ENCODE data around the gene RRP12. TPM values are rescaled to one million over a fixed set of nuclear protein-coding genes. Genes with fewer than 3 reads are reported as not detected.

RRP12 gene
- total RNA-seq, 6 experiments from 2014 or later, result 6.7 to 23.2 (median 10.2) TPM

GRCh38 chr10:97367126-97367649 is 34.0 kb downstream of the RRP12 start:
- Histone ChIP-seq H3K4me3 (no peak overlapping the region), H3K4me1 (peaks cover 0 to 3% (median 0%) of the 10 kb centered on the region in 4 donors), H3K36me3 (peaks cover 0 to 10% (median 0%) of the 10 kb centered on the region in 4 donors), H3K27ac (peak overlapping the region in 1 of 3 donors; percentile 57), H3K9me3 (no peaks in the 10 kb centered on the region), H3K27me3 (no peaks in the 10 kb centered on the region)
- WGBS (ENCODE audit: insufficient coverage, low coverage, low lambda C conversion rate, missing lambda C conversion rate), result 100% methylated on average over 4 of the region's 12 CpGs
- intact Hi-C loops (cut with DNase I), result no loop called here
- ATAC-seq, result no peak
- no peak for DNase-seq
- TF ChIP-seq CTCF (IDR thresholded peaks at IDR 0.05) (no peak), POLR2A (IDR thresholded peaks at IDR 0.05) (no peak)

DNA sequence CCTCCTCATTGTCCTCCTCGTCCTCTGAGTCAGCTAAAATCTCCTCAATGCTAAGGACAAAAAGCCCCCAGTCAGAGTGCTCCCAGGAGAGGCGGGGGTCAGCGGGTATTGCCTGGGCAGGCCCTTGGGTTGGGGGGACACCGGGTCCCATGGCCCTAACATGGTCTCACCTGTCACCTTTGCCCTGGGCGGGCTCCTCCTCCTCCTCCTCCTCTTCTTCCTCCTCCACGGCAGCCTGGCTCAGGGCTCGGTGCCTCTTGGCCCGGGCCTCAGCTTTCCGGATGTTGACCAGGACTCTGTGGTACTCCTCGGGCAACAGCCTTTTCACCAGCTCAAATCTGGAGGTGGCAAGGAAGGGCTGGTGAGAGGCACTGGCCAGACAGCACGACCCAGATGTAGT is 34.6 kb downstream of the RRP12 start:
- H3K36me3 ChIP-seq, result peaks cover 0 to 10% (median 0%) of the 10 kb centered on the region in 4 donors
- intact Hi-C loops (cut with DNase I), result no loop called here
- TF ChIP-seq POLR2A (IDR thresholded peaks at IDR 0.05) (no peak), CTCF (IDR thresholded peaks at IDR 0.05) (no peak)
- ATAC-seq (no peak), DNase-seq (no peak)
- WGBS (ENCODE audit: insufficient coverage, low coverage, low lambda C conversion rate, missing lambda C conversion rate), result 76% methylated on average over 5 of the region's 11 CpGs
- no peak overlapping the region for H3K4me3 ChIP-seq
- peaks cover 0 to 3% (median 0%) of the 10 kb centered on the region in 4 donors for H3K4me1 ChIP-seq
- H3K27ac ChIP-seq, result peak overlapping the region in 2 of 3 donors; percentile 57 to 63
- no peaks in the 10 kb centered on the region for H3K9me3 ChIP-seq
- H3K27me3 ChIP-seq, result no peaks in the 10 kb centered on the region

DNA sequence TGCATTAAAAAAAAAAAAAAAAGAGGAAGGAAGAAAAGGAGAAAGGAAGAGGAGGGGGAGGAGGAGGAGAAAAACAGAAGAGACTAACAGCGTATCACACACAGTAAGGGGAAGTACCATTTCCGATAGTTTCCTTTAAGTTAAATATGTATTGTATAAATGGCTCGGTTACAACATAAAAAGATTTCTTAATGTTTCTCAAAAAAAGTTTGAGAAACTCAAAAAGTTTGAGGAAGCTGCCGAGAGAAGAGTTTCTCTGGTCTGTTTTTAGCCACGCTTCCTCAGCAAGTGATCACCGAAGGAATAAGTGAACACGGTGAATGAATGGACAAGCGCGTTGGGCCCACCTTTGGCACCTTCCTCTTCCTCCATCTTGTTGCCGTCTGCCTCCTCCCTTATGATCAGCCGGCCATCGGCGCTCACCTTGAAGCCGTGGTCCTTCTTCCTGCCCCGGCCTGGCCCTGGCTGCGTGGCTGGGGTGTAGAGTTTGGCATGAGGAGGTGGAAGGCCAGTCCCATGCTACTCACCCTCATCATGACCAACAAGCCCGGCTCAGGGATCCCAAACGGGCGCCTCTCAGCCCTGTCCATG is 35.3 kb downstream of the RRP12 start:
- intact Hi-C loops (cut with DNase I), result no loop called here
- TF ChIP-seq CTCF (IDR thresholded peaks at IDR 0.05) (no peak), POLR2A (IDR thresholded peaks at IDR 0.05) (no peak)
- WGBS (ENCODE audit: insufficient coverage, low coverage, low lambda C conversion rate, missing lambda C conversion rate), result 54% methylated on average over 15 of the region's 19 CpGs
- Histone ChIP-seq H3K27me3 (no peaks in the 10 kb centered on the region), H3K36me3 (peaks cover 0 to 10% (median 0%) of the 10 kb centered on the region in 4 donors), H3K4me3 (no peak overlapping the region), H3K27ac (peak overlapping the region; percentile 26 to 63 (median 57)), H3K9me3 (no peaks in the 10 kb centered on the region), H3K4me1 (peaks cover 0 to 3% (median 0%) of the 10 kb centered on the region in 4 donors)
- DNase-seq (no peak), ATAC-seq (peak; percentile 33 to 57 (median 49))

DNA sequence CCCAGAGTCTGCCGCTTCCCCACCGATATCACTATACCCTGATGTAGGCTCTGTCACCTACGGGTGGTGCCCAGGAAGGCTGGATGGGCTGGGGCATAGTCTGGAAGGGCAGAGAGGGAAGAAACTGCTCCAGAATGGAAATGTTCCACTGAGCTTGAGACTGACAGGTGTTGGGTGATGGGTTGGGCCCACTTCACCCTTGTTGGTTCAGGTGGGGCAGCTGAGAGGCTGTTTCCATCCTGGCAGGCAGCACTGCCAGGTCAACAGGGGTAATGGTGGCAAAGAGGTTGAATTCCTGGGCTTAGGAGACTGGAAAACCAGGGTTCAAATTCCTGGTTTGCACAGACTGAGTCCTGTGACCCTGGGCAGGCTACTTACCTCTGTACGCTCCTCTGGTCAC is 38.1 kb downstream of the RRP12 start:
- no peaks in the 10 kb centered on the region for H3K27me3 ChIP-seq
- no peaks in the 10 kb centered on the region for H3K9me3 ChIP-seq
- TF ChIP-seq CTCF (IDR thresholded peaks at IDR 0.05) (no peak), POLR2A (IDR thresholded peaks at IDR 0.05) (no peak)
- WGBS (ENCODE audit: insufficient coverage, low coverage, low lambda C conversion rate, missing lambda C conversion rate), result 90% methylated on average over 3 of the region's 4 CpGs
- ATAC-seq, result peak in 1 of 4 donors; percentile 22
- peaks cover 0 to 4% (median 0%) of the 10 kb centered on the region in 4 donors for H3K36me3 ChIP-seq
- no peak overlapping the region for H3K27ac ChIP-seq
- no peak overlapping the region for H3K4me3 ChIP-seq
- H3K4me1 ChIP-seq, result peaks cover 0 to 3% (median 0%) of the 10 kb centered on the region in 4 donors
- intact Hi-C loops (cut with DNase I), result no loop called here
- no peak for DNase-seq
